ENCODE data around the gene YBX3.

Gene YBX3

GRCh38 chr12:10663869-10664268, 59.3 kb downstream of the YBX3 start:
- Mint-ChIP-seq H3K4me3 (no peak overlapping the region), H3K27ac (no peak overlapping the region), H3K9me3 (no peaks in the 10 kb centered on the region), H3K4me1 (peaks cover 12% of the 10 kb centered on the region), H3K36me3 (no peaks in the 10 kb centered on the region), H3K27me3 (peaks cover 20% of the 10 kb centered on the region)

- no peaks in the 10 kb centered on the region for H3K9me3 Mint-ChIP-seq
- H3K4me3 Mint-ChIP-seq: no peak overlapping the region
- H3K4me1 Mint-ChIP-seq: no peaks in the 10 kb centered on the region
- peaks cover 21% of the 10 kb centered on the region for H3K27me3 Mint-ChIP-seq
- H3K27ac Mint-ChIP-seq: no peak overlapping the region
- H3K36me3 Mint-ChIP-seq: no peaks in the 10 kb centered on the region
Observed at GRCh38 chr12:10661338-10661737, 61.8 kb downstream of the YBX3 start.

- no peaks in the 10 kb centered on the region for H3K9me3 Mint-ChIP-seq
- peaks cover 13% of the 10 kb centered on the region for H3K27me3 Mint-ChIP-seq
- H3K36me3 Mint-ChIP-seq: no peaks in the 10 kb centered on the region
- H3K27ac Mint-ChIP-seq: no peak overlapping the region
- H3K4me1 Mint-ChIP-seq: no peaks in the 10 kb centered on the region
- H3K4me3 Mint-ChIP-seq: no peak overlapping the region
Observed at GRCh38 chr12:10654003-10654402, 69.1 kb downstream of the YBX3 start.

- H3K4me1 Mint-ChIP-seq: no peaks in the 10 kb centered on the region
- H3K27ac Mint-ChIP-seq: no peak overlapping the region
- H3K4me3 Mint-ChIP-seq: no peak overlapping the region
- peaks cover 5% of the 10 kb centered on the region for H3K36me3 Mint-ChIP-seq
- H3K9me3 Mint-ChIP-seq: peaks cover 9% of the 10 kb centered on the region
- peaks cover 16% of the 10 kb centered on the region for H3K27me3 Mint-ChIP-seq
Observed at GRCh38 chr12:10652192-10652591, 70.9 kb downstream of the YBX3 start.
